Articular chondrocyte of knee joint (primary cell): ENCODE results near the gene MMP26. TPM values are rescaled to one million over a fixed set of nuclear protein-coding genes. Genes with fewer than 3 reads are reported as not detected.

Experiments
- total RNA-seq: library from RNA; depleted of rRNA; stranded (reverse); fragments of >200 nt; gene quantifications from 2 replicates; pipeline ENCODE4 v1.2.3, GENCODE V29; 2012

MMP26 gene
- total RNA-seq = not detected in 2 replicates

GRCh38 chr11:4704054-4704789 lies at the start of gene MMP26:
MMP26 (plus strand) TSS chr11:4704784.

GRCh38 chr11:4697585-4697984 lies 7.0 kb upstream of the MMP26 start, which contains the start of gene OR51E2:
OR51E2 (minus strand) TSS chr11:4697853; CDS start chr11:4682711, 15,142 bp downstream.

Other genes starting within 250 kb of the MMP26 start
- not detected in 2 replicates for gene OR52K1, start 222.1 kb upstream of the MMP26 start, total RNA-seq
- not detected in 2 replicates for gene OR52M1, start 159.6 kb upstream of the MMP26 start, total RNA-seq
- not detected in 2 replicates for gene OR52I2, start 123.0 kb upstream of the MMP26 start, total RNA-seq
- not detected in 2 replicates for gene OR52I1, start 110.7 kb upstream of the MMP26 start, total RNA-seq
- gene TRIM68, start 96.6 kb upstream of the MMP26 start, total RNA-seq = 12.3 and 13.1 TPM in 2 replicates
- gene OR51D1, start 67.3 kb upstream of the MMP26 start, total RNA-seq = not detected in 2 replicates
- gene OR51E1, start 60.8 kb upstream of the MMP26 start, total RNA-seq = not detected in 2 replicates
- not detected in 2 replicates for gene OR51E2, start 6.9 kb upstream of the MMP26 start, total RNA-seq
- not detected in 2 replicates for gene OR51F1, start 65.2 kb downstream of the MMP26 start, total RNA-seq
- not detected in 2 replicates for gene OR52R1, start 99.6 kb downstream of the MMP26 start, total RNA-seq
- gene OR51F2, start 116.5 kb downstream of the MMP26 start, total RNA-seq = not detected in 2 replicates
- gene OR51S1, start 144.4 kb downstream of the MMP26 start, total RNA-seq = not detected in 2 replicates
- gene OR51T1, start 177.1 kb downstream of the MMP26 start, total RNA-seq = not detected in 2 replicates
- not detected in 2 replicates for gene OR51A7, start 199.0 kb downstream of the MMP26 start, total RNA-seq
- gene OR51G2, start 214.6 kb downstream of the MMP26 start, total RNA-seq = not detected in 2 replicates
- gene OR51G1, start 219.6 kb downstream of the MMP26 start, total RNA-seq = not detected in 2 replicates
- not detected in 2 replicates for gene OR51A4, start 242.8 kb downstream of the MMP26 start, total RNA-seq